Activated T-cell treated with anti-CD3 and anti-CD28 coated beads for 1 hour (primary cell): ENCODE results near the gene CHMP5.
A peak's percentile ranks its signal among the peaks of the same experiment; 100 is the strongest.

ENCODE experiments used
- DNase-seq: peaks from one replicate; pipeline ENCODE4 v3.0.0-alpha.2; 2020; ENCODE audit warnings: low read depth

Gene CHMP5

DNA sequence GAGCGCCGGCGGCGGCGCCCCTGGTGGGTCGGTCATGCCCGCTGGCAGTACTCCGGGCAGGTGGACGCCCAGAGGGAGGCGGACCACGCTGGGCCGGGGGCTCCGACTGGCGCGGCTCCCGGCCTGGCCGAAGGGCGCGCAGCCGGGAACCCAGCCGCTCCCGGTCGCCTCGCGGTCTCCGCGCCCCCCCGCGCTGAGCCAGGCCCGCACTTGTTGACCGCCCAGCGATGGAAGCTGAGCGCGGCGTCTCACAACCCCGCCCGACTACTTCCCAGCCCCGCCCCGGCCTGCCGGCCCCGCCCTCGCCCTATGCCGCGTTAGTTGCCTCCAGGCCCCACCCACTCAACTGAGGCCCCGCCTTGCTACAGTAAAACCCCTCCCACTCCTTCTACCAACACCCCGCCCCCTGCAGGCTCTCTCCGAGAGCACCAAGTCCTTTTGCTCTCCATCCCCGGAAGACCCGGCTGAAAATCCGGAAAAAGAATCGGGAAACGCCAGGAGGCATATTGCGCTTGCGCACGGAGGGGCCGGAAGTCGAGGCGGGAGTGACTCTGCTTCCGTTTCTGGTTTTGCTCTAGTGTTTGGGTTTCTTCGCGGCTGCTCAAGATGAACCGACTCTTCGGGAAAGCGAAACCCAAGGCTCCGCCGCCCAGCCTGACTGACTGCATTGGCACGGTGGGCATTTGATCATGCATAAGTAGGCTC is at the start of gene CHMP5, which contains the start of gene BAG1:
Gene CHMP5 (plus strand): TSS at position 577 of the 705 bp plus-strand sequence. CDS start 30 bp downstream, at position 607.
Gene BAG1 (minus strand): TSS at position 236 of the 705 bp plus-strand sequence.
- DNase-seq, result peak; percentile 100

DNA sequence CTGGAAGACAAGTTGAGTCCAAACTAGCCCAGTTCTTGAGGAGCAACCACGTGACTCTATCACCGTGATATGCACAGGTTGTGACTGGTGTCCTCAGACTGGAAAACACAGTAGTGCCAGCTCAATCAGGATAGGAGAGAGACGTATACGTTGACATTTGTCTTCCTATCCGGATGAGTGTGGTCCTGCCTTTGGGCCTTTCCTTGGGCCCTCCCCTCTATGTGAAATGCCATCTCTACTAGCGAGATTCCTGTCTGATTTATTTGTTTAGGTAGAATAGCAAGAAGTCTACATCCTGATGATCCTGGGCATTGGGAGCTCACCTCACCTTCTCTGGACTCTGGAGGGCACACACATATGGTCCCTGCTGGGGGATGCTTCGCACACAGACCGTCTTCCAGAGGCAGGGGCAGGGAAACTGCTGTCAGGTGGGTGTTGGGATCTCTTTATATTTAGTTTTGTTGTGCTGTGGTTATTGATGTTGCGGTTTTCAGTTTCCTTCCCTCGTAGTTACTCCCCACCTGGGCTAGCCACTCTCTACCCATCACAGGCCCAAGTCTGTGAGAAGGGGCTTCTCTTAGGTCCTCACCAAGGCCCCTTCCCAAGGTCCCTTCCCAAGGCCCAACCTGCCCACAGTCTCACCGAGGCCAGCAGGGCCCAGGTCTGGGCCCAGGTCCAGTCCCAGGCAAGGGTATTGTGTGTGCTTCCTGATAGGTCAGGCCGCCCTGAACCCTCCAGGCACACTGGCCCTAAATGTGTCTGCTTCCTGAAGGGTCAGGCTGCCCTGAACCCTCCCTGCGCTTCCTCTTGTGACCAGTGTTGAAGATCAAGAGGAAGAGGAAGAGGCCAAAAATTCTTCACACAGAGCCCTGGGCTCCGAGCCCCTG is 43.9 kb upstream of the CHMP5 start:
- no peak for DNase-seq

DNA sequence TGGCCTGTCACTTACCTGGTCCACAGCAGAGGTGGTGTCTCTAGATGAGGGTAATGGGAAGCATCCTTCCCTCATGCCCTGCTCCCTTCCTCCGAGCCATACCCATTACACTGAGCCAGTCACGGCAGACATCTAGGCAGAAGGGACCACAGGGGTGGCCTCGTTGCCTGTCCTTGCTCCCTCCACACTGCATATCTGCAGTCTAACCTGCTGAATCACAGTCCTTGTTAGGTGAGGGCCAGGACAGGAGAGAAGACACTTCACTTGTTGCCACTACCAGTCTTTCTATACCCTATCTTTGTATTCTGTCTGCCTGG is 43.3 kb upstream of the CHMP5 start:
- DNase-seq, result no peak

DNA sequence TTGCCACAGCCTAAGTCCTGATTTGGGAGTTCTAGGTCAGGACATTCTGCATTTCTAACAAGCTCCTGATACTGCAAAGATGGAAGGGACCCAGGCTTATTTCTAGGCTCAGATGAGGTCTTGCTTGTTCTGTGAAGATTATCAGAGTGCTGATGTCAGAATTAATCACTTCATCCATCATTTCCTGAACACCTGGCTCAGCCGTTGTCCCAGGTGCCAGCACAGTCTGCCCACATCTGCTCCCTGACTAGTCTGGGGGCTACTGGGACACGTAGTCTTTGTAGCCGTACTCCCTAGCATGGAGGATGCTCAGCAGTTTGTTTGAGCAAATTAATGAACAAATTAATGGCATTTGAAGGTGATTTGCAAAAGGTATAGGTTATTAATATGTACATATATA is 42.8 kb upstream of the CHMP5 start:
- DNase-seq, result no peak

DNA sequence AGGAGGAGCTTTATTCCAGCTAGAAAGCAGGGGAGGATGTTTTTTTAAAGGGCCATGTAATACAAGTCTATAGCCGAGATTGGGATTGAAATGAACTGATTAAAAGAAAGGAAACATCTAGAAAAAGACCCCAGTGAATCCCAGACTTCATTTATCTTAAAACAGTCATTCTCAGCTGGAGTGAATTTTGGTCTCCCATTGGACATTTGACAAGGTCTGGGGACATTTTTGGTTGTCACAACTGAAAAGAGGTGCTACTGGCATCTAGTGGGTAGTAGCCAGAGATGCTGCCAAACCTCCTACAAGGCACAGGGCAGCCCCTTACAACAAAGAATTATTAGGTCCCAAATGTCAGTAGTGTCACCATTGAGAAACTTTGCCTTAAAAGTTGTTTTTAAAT is 41.2 kb upstream of the CHMP5 start:
- DNase-seq, result no peak

DNA sequence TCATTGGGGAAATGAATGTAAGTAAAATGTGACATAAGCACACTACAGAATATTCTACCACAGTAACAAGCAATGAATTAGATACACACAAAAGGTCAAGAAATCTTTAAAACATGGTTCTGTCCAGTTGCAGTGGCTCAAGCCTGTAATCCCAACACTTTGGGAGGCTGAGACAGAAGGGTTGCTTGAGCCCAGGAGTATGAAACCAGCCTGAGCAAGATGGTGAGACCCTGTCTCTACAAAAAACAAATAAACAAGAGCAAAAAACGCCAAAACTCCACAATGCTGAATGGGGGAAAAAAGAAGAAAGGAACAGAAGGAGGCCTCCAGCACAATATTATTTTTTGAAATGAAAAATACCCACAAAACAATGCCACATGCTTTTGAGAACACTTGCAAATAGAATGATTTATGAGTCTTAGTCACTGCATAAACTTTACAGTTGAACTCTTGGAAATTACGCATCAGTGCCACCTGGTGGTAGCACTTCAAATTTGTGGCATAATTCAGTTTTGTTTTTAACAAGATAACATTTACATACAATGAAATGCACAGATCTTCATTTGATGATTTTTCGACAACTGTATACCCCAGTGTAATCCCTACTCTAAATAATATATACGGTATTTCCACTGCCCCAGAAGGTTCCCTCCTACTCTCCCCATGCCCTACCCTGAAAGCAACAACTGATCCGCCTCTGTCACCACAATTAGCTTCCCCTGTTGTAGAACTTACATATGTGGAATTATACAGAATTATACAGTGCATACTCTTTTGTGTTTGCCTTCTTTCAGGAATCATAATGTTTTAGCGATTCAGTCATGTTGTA is 39.3 kb upstream of the CHMP5 start:
- DNase-seq, result peak; percentile 67

DNA sequence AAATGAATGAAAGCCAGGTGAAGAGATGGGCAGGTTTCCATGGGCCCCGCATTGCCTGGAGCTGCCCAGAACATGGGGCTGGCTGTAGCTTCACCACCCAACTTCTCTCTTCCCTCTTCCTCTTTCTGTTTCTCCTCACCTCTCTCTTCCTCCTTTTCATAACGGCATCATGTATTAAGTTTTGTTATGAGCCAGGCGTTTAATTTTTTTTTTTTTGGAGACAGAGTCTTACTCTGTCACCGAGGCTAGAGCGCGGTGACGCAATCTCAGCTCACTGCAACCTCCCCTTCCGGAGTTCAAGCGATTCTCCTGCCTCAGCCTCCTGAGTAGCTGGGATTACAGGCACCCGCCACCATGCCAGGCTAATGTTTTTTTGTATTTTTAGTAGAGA is 37.8 kb upstream of the CHMP5 start:
- no peak for DNase-seq

DNA sequence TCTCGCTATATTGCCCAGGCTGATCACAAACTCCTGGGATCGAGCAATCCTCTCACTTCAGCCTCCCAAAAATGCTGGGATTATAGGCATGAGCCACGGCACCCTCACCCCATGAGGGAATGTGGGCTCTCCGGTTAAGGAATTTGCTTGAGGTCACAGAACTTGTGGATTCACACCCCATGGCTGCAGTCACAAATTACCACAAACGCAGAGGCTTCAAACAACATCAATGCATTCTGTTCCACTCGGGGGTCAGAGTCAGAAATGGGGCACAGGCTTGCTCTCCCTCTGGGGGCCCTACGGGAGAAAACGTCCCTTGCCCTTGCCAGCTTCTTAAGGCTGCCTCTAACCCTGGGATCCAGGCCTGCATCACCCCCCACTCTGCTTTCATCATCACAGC is 37.1 kb upstream of the CHMP5 start:
- no peak for DNase-seq

DNA sequence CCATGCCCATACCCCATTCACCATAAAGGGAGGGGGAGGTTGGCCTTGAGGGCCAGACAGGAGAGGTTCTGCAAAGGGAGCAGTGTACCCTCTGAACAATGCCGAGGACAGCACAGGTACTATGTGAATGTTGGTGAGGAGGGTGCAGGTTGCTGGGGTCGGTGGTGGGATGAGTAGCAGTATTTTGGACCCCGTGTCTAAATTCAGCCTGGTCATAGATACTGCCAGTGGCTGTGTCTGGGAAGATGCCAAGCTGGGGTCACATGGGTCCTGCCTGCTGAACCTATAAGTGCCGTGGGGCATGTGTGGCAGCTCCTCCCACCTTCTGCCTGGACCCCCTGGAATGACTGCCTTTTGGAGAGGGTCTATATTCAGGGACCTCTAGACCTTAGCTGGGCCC is 36.2 kb upstream of the CHMP5 start:
- DNase-seq, result no peak

DNA sequence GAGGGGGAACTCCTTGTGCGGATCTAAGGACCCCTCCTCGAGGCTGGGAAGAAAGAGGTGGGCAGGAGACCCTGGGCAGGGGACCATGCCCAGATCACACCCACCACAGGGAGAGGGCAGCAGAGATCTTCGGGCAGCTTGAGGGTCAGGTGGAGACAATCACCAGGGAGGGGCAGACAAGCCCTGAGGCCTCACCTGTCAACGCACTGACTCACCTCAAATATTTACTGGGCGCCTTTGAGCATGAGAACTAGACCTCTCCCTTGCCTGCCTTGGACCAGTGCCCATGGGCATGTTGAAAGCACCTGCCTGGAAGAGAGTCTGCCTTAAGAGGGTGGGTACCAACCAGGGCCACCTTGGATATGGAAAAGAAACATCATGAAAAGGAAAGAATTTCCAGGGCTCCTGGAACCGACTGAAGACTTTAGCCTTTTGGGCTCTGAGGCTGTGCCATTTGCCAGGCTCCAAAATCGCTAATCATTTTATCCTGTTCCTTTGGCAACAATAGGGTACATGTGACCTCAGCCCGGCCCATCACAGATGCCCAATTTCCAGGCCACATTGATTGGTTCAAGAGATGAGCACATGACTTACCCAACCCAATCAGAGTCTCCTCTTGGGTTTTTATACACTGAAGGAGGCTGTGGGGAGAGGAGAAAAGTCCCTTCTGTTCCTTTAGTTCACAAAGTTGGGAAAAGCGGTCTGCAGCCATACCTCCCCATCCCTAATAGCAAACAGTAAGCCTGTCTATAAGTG is 35.3 kb upstream of the CHMP5 start:
- no peak for DNase-seq

DNA sequence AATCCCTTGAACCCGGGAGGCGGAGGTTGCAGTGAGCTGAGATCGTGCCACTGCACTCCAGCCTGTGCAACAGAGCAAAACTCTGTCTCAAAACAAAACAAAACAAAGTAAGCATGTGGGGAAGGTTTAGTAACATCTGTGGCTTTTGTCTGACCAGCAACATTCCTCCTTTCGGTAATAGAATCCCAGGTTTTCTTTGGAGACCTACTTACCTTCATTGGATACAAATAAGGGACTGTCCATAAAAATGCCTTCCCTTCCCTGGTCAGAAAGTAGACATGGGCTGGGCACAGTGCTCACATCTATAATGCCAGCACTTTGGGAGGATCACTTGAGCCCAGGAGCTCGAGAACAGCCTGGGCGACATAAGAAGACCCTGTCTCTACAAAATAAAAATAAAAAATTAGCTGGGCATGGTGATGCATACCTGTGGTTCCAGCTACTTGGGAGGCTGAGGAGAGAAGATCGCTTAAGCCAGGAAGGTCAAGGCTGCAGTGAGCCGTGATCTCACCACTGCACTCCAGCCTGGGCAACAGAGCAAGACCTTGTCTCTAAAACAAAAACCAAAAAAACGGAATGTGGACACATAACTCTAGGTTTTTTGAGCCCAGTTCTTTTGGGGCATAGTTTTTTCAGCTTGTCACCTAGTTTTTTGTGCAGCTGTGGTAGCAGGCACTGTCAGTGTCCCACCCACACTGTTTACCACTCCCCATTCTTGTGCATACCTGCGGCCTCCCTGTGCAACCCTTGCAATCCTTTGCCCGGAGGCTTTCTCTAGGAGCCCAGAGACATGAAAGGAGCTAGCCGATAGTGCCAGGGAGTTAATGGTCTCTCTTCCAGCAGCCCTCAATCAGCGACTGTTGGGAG is 33.9 kb upstream of the CHMP5 start:
- no peak for DNase-seq

DNA sequence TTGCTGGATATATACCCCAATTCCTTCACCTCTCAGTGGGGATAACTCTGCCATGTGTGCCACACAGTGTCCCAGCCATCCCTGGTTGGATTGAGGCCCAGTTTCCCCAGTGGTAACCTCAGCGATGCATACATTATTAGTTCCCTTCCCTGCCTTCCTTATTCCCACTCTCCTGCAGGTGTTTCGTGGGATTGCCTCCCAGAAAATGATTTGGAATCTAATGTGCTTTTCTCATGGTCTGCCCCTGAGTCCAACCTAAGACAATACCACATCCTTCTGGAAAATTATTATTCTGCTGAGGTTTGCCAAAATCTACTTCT is 33.3 kb upstream of the CHMP5 start:
- no peak for DNase-seq

DNA sequence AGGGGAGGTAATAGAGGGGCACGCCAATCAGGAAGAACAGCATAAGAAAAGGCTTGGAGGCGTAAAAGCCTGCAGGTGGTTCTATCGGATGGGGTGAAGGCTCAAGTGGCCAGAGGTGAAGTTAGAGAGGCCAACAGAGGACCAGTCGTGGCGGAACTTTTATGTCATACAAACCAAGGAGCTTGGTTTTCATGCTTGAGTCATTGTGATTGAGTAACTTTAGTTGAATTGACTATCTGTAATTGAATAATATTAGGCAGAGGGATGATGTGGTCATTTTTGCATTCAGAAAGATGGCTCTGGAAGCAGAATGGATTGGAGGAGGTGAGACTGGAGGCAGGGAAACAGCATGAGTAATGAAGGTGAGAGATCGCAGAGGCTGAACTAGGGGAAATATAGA is 32.0 kb upstream of the CHMP5 start:
- no peak for DNase-seq

DNA sequence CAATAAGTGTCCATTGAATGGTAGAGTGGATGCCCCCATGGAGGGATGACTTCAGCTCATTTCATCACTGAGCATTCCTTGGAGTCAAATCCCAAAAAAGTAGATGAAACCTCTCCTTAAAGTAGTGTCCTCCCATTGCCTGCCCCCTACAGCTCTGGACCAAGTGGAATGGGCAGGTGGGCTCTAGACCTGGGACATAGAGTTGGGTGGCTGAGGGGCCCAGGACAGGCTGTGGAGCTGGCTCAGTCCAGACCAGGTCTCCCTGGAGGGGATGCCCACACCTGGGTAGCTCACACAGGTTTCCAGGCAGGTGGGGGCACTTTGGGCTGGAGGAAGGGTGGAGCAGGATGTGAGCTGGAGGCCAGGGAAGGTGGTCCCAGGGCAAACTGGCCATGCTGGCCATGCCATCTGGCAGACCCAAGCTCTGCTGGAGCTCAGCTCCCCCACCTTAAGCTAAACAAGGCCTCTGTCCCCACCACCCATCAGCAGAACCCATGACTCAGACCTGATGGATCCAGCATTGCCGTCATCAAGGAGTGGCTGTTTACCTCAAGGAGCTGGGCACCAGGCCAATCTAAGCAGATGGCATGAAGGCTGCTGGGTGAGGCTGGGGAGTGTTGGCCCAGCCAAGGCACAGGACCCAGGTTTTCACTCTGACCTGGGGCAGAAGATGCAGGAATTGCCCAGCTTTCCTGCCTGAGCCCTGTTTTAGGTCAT is 31.1 kb upstream of the CHMP5 start:
- no peak for DNase-seq

DNA sequence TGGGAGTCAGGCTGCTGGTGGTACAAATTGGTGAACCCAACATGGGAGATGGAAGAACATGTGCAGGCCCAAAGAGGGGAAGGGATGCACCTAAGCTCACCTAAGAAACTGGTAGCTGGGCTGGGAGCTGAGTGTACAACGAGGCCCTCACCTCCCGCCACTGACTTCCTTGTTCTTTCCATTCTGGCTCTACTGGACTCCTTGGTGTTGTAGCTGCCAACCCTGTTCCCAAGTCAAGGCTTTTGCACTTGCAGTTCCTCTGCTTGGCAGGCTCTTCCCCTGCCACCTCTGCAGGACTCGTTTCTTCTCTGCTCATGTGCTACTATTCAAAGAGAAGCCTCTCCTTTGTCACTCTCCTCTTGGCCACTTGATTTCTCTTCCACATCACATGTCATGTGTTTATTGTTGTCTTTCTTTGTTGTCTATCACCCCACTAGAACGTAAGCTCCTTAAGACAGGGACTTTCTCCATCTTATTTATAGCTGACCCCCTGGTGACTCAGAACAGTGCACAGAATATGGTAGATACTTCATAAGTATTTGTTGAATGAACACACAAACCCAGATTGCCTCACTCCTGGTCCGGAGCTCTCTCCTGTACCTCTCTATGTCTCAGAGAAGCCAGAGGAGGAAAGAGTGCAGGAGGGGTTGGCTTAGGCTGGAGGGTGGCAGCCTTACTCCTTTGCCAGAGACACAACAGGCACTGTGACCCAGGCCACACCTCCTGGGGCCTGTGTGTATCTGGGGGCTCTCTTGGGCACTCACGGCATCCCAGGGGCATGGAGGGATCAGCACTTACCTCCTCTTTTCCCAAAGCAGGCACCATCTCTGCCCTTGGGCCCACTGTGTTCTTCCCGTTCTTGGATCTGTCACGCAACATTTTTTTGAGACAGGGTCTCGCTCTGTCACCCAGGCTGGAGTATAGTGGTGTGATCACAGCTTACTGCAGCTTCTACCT is 30.1 kb upstream of the CHMP5 start:
- no peak for DNase-seq

DNA sequence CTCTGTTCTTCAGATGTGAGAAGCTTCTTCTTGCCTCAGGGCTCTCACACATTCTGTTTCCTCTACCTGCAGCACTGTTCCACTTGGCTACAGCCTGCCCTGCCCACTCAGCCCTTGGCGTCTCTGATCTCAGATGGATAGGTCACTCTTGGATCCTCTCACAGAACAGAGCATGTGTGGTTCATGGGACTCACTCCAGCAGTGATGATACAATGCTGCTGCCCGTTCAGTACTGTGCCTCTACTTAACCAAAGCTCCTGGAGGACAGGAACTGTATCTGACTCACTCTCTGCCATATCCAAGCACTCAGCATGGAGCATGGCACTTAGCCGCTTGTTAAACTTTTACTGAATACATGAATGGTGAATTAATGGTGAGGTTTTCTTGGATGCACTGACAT is 28.3 kb upstream of the CHMP5 start:
- DNase-seq, result no peak

DNA sequence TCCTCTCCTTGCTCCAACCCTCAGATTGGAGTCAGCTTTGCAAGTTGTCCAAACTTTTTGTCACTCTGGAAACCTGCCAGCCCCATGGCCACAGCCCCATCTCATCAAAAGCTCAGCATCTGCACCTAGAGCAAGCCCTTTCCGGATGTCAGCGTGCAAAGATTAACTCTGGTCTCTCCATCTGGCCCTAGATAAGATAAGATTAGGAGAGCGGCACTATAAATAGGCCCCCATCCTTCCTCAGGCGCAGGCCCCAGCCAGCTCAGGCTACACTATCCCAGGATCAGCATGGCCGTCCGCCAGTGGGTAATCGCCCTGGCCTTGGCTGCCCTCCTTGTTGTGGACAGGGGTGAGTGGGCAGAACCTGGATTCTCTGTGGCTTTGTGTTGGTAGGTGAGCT is 24.9 kb upstream of the CHMP5 start, which contains the start of gene SPINK4:
Gene SPINK4 (plus strand): TSS at position 247 of the 400 bp plus-strand sequence. CDS start 42 bp downstream, at position 289.
- no peak for DNase-seq

DNA sequence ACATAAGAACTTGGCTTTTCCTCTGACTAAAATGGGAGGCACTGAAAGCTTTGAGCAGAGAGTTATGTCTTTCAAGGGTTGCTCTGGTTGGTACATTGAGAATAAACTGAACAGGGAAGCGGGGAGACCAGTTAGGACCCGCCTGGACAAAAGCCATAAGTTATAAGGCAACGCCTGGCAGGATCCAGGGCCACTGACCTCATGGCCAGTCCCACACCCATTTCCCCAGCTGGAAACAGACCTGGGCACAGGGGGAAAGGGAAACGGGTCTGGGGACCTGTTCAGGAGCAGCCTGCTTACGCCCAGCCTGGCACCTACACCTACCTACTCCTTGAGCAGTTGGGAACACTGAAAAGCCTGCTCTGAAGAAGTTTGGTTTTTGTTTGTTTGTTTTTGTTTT is 23.6 kb upstream of the CHMP5 start:
- DNase-seq, result no peak

DNA sequence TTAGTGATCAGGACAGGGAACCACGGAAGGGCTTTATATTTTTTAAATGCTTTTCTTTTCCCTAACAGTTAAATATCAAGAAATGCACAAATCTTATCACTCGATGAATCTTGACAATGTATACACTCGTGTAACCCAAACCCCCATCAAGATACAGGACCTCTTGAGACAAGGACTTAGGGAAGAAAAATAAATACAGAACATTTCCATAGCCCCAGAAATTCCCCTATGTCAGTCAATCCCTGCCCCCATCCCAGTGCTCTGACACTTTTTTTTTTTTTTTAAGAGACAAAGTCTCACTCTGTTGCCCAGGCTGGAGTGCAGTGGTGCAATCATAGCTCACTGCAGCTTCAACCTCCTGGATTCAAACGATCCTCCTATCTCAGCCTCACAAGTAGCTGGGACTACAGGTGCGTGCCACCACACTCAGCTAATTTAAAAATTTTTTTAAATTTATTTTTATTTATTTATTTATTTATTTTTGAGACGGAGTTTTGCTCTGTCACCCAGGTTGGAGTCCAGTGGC is 22.2 kb upstream of the CHMP5 start:
- no peak for DNase-seq
